GM12875 (cell line): Measurements from ENCODE around the gene SECISBP2L.

Source experiments
- H3K4me3 ChIP-seq: one replicate; pipeline ENCODE4 v1.5.1; 2011; ENCODE audit warnings: low read depth, low read length, control low read depth
- CTCF ChIP-seq: IDR thresholded peaks from 2 replicates; pipeline ENCODE4 v1.5.1; 2011; ENCODE audit warnings: low read depth, mild to moderate bottlenecking, control low read depth, inconsistent platforms, low read length, moderate library complexity, borderline replicate concordance; ENCODE audit not compliant: insufficient read depth

Gene SECISBP2L

GRCh38 chr15:48954538-48954937 is 91.7 kb downstream of the SECISBP2L start:
- no peak for TF ChIP-seq CTCF
- no peak overlapping the region for H3K4me3 ChIP-seq

- no peak for TF ChIP-seq CTCF
- H3K4me3 ChIP-seq = no peak overlapping the region
Measured at GRCh38 chr15:48946840-48947187, 99.4 kb downstream of the SECISBP2L start.

- no peak overlapping the region for H3K4me3 ChIP-seq
- no peak for TF ChIP-seq CTCF
Measured at GRCh38 chr15:48946074-48946839, 100.0 kb downstream of the SECISBP2L start.

- H3K4me3 ChIP-seq = no peak overlapping the region
- no peak for TF ChIP-seq CTCF
Measured at GRCh38 chr15:48945386-48945785, 100.9 kb downstream of the SECISBP2L start.

GRCh38 chr15:48941904-48942303 is 104.3 kb downstream of the SECISBP2L start:
- no peak overlapping the region for H3K4me3 ChIP-seq
- no peak for TF ChIP-seq CTCF

- H3K4me3 ChIP-seq = no peak overlapping the region
- no peak for TF ChIP-seq CTCF
Measured at GRCh38 chr15:48940508-48940907, 105.7 kb downstream of the SECISBP2L start.

GRCh38 chr15:48939648-48940047 is 106.6 kb downstream of the SECISBP2L start:
- no peak for TF ChIP-seq CTCF
- no peak overlapping the region for H3K4me3 ChIP-seq
